ENCODE data around the gene RPS6KA1. TPM values are rescaled to one million over a fixed set of nuclear protein-coding genes. Genes with fewer than 3 reads are reported as not detected.

RPS6KA1 gene
- total RNA-seq, 1 experiment from 2014 or later, result 60.5 TPM

DNA sequence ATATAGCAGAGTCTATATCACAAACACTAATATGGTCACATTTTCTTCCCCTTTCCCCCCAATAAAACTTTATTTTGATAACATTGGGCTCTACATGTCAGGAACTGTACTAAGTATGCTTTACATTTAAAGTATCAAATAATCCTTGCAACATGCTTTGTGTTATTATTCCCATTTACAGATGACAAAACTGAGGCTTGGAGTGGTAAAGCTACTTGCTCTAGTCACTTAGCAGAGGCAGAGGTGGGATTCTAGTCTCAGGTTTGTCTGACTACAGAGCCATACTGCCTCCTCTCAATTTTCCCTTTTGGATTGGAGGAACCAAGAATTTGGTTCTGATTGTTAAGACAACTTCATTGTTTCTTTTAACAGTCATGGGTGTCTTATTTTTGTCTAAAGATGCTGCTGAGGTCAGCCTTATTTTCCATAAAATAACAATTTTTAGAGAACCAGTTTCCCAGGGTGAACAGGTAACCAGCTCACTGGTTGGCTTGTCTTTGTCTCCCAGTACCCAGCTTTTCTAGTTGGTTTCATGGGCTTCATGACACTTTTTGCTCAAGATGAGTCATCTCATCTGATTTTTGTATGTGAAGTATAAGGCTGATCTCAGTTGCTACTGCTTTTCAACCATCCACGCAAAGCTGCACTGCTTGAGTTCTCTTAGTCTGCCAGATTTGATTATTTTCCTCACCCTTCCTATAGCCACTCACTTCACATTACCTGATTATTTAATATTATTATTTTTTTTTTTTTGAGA lies 85.3 kb downstream of the RPS6KA1 start:
- H3K9me2 ChIP-seq (ENCODE audit: insufficient read depth), result no peaks in the 10 kb centered on the region
- H3F3A ChIP-seq (ENCODE audit: insufficient read depth, low read depth), result peaks cover 12% of the 10 kb centered on the region; the same call in 1 of the 2 replicates
- no peaks in the 10 kb centered on the region for H3K27me3 ChIP-seq (ENCODE audit: insufficient read depth, low read depth)
- intact Hi-C loops (cut with micrococcal nuclease; ENCODE audit: unreplicated experiment), result no loop called here
- DNase-seq, result no peak
- ChIA-PET CTCF (no interaction called here), POLR2A (ENCODE audit: unreplicated experiment) (interaction anchor here (0.6 to 0.9 kb wide), 2 partner anchors 106 to 176 kb away, joined by 4 to 16 read pairs; no protein-coding TSS in a partner anchor)
- no peaks in the 10 kb centered on the region for H3K79me2 ChIP-seq (ENCODE audit: low read depth)
- H3K4me3 ChIP-seq, result no peak overlapping the region
- peaks cover 19% of the 10 kb centered on the region for H3K4me1 ChIP-seq (replicated peaks; ENCODE audit: insufficient read depth)
- TF ChIP-seq, protein P1, sequence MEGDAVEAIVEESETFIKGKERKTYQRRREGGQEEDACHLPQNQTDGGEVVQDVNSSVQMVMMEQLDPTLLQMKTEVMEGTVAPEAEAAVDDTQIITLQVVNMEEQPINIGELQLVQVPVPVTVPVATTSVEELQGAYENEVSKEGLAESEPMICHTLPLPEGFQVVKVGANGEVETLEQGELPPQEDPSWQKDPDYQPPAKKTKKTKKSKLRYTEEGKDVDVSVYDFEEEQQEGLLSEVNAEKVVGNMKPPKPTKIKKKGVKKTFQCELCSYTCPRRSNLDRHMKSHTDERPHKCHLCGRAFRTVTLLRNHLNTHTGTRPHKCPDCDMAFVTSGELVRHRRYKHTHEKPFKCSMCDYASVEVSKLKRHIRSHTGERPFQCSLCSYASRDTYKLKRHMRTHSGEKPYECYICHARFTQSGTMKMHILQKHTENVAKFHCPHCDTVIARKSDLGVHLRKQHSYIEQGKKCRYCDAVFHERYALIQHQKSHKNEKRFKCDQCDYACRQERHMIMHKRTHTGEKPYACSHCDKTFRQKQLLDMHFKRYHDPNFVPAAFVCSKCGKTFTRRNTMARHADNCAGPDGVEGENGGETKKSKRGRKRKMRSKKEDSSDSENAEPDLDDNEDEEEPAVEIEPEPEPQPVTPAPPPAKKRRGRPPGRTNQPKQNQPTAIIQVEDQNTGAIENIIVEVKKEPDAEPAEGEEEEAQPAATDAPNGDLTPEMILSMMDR (conservative IDR thresholded peaks at IDR 0.05), result no peak
- no peak for TF ChIP-seq EZH2 (IDR thresholded peaks at IDR 0.05; ENCODE audit: low read depth)
- no peaks in the 10 kb centered on the region for H3K36me3 ChIP-seq (ENCODE audit: low read depth)
- H3K4me2 ChIP-seq, result no peak overlapping the region
- no peaks in the 10 kb centered on the region for H4K20me1 ChIP-seq (ENCODE audit: insufficient read depth)
- BruUV-seq (replicated peaks), result no TSS peak
- no peak overlapping the region for H2AFZ ChIP-seq
- no peaks in the 10 kb centered on the region for H3K9me3 ChIP-seq (ENCODE audit: insufficient read depth, low read depth)
- no peak overlapping the region for H3K27ac ChIP-seq

GRCh38 chr1:26616881-26617280 lies 87.3 kb downstream of the RPS6KA1 start:
- no TSS peak for BruUV-seq (replicated peaks)
- POLR2A ChIA-PET (ENCODE audit: unreplicated experiment), result no interaction called here
- Histone ChIP-seq H3K9me3 (ENCODE audit: insufficient read depth, low read depth) (no peaks in the 10 kb centered on the region), H3K9me2 (ENCODE audit: insufficient read depth) (no peaks in the 10 kb centered on the region), H3K4me2 (no peak overlapping the region), H3K79me2 (ENCODE audit: low read depth) (no peaks in the 10 kb centered on the region), H3K27me3 (ENCODE audit: insufficient read depth, low read depth) (no peaks in the 10 kb centered on the region), H2AFZ (no peak overlapping the region), H4K20me1 (ENCODE audit: insufficient read depth) (no peaks in the 10 kb centered on the region), H3K4me3 (no peak overlapping the region), H3K4me1 (replicated peaks; ENCODE audit: insufficient read depth) (peaks cover 19% of the 10 kb centered on the region), H3K27ac (no peak overlapping the region), H3K36me3 (ENCODE audit: low read depth) (no peaks in the 10 kb centered on the region), H3F3A (ENCODE audit: insufficient read depth, low read depth) (peaks cover 23% of the 10 kb centered on the region)
- TF ChIP-seq, protein P1 (conservative IDR thresholded peaks at IDR 0.05), result no peak
- no peak for TF ChIP-seq EZH2 (IDR thresholded peaks at IDR 0.05; ENCODE audit: low read depth)
- intact Hi-C loops (cut with micrococcal nuclease; ENCODE audit: unreplicated experiment), result no loop called here
- DNase-seq, result no peak
- CTCF ChIA-PET, result interaction anchor here (0.7 kb wide), 1 partner anchor 7 kb away, joined by 5 read pairs; no protein-coding TSS in a partner anchor

- no peaks in the 10 kb centered on the region for H3K9me2 ChIP-seq (ENCODE audit: insufficient read depth)
- H3F3A ChIP-seq (ENCODE audit: insufficient read depth, low read depth), result peaks cover 23% of the 10 kb centered on the region
- H2AFZ ChIP-seq, result no peak overlapping the region
- BruUV-seq (replicated peaks), result no TSS peak
- ChIA-PET POLR2A (ENCODE audit: unreplicated experiment) (no interaction called here), CTCF (no interaction called here)
- no peaks in the 10 kb centered on the region for H3K27me3 ChIP-seq (ENCODE audit: insufficient read depth, low read depth)
- no peak overlapping the region for H3K4me3 ChIP-seq
- DNase-seq, result no peak
- TF ChIP-seq, protein P1 (conservative IDR thresholded peaks at IDR 0.05), result no peak
- TF ChIP-seq EZH2 (IDR thresholded peaks at IDR 0.05; ENCODE audit: low read depth), result no peak
- H3K36me3 ChIP-seq (ENCODE audit: low read depth), result no peaks in the 10 kb centered on the region
- H3K4me1 ChIP-seq (replicated peaks; ENCODE audit: insufficient read depth), result peaks cover 15% of the 10 kb centered on the region
- intact Hi-C loops (cut with micrococcal nuclease; ENCODE audit: unreplicated experiment), result no loop called here
- no peaks in the 10 kb centered on the region for H3K79me2 ChIP-seq (ENCODE audit: low read depth)
- H3K27ac ChIP-seq, result 0 out of 2 replicates have a peak overlapping the region, but pooled peaks have one; percentile 23
- H4K20me1 ChIP-seq (ENCODE audit: insufficient read depth), result no peaks in the 10 kb centered on the region
- H3K4me2 ChIP-seq, result no peak overlapping the region
- no peaks in the 10 kb centered on the region for H3K9me3 ChIP-seq (ENCODE audit: insufficient read depth, low read depth)
Measured at GRCh38 chr1:26618561-26618960, 89.0 kb downstream of the RPS6KA1 start.

Small RNA genes within 50 kb of the gene (microRNA-seq; reads per million reads assigned to microRNA genes)
- 6.7 reads per million, percentile 4 among the genes with 10 or more reads in this experiment for gene MIR1976 (ENCODE audit: borderline number of aligned reads, borderline replicate concordance)

Other genes starting within 250 kb of the RPS6KA1 start
- 168 and 206 TPM in 2 replicates for gene SH3BGRL3, start 249.7 kb upstream of the RPS6KA1 start, total RNA-seq (2021)
- gene UBXN11, start 223.1 kb upstream of the RPS6KA1 start, total RNA-seq (2021), result 57.2 and 59.9 TPM in 2 replicates
- 1.2 TPM in 1 of 2 replicates, not detected in the other for gene CD52, start 211.8 kb upstream of the RPS6KA1 start, total RNA-seq (2021)
- 21.7 and 24.6 TPM in 2 replicates for gene CRYBG2, start 175.6 kb upstream of the RPS6KA1 start, total RNA-seq (2021)
- not detected in 2 replicates for gene ZNF683, start 157.0 kb upstream of the RPS6KA1 start, total RNA-seq (2021)
- gene LIN28A, start 118.9 kb upstream of the RPS6KA1 start, total RNA-seq (2021), result not detected in 2 replicates
- gene DHDDS, start 97.4 kb upstream of the RPS6KA1 start, total RNA-seq (2021), result 35.4 and 41.4 TPM in 2 replicates
- 515 and 629 TPM in 2 replicates for gene HMGN2, start 57.3 kb upstream of the RPS6KA1 start, total RNA-seq (2021)
- gene ARID1A, start 166.3 kb downstream of the RPS6KA1 start, total RNA-seq (2021), result 44.8 and 60.5 TPM in 2 replicates